GM19043 (cell line): ENCODE results near the gene AP1S1.
"Not testable (repeated sequence)": the region's sequence is repeated elsewhere in the genome, so short reads cannot be mapped to it uniquely, and the experiment has no call there.

ENCODE experiments used
- ATAC-seq: cut with Tn5 transposase; IDR thresholded peaks from one replicate; pipeline ENCODE4 v1.9.1; 2021; ENCODE audit warnings: low read depth; ENCODE audit not compliant: unreplicated experiment

Gene AP1S1

DNA sequence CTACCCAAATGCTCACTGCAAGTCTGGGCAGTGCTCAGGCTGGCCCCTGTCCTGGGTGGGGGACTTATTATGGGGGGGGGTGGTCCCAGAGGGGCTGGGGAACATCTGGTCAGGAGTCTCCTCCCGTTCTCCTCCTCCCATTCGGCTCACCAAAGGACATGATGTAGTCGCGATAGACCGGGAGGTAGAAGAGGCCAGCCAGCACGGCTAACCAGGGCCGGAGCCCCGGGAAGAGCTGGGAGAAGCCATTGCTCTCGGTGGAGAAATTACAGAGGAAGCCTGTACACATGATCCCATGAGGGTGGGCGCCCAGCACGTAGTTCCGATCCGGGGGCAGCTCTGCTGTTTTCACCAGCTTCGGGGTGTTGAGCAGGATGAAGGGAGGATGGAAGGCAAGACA, 44.2 kb downstream of the AP1S1 start:
- ATAC-seq = no peak

DNA sequence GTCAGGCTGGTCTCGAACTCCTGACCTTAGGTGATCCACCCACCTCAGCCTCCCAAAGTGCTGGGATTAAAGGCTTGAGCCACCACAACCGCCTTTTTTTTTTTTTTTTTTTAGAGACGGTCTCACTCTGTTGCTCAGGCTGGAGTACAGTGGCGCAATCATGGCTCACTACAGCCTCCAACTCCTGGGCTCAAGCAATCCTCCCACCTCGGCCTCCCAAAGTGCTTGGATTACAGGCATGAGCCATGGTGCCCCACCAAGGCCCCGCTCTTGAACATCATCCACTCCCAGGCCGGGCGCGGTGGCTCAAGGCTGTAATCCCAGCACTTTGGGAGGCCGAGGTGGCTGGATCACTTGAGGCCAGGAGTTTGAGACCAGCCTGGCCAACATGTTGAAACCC, 45.2 kb downstream of the AP1S1 start:
- not testable (repeated sequence) for ATAC-seq

DNA sequence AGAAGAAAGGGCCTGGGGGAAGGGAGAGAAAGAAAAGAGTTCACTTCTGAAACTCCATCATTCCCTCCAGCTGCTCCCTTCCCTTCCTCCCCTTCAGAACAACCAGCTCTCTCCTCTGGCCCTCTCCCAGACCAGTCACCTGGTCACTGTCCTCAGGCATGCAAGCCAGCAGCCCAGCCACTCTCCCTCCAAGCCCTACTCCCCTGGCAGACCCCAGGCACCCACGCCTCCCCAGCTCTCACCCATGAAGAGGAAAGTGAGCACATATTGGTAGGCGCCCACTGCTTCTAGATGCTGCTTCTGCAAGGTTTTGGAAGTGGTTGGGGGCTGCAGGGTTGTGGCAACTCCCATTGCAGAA, 46.2 kb downstream of the AP1S1 start:
- no peak for ATAC-seq

DNA sequence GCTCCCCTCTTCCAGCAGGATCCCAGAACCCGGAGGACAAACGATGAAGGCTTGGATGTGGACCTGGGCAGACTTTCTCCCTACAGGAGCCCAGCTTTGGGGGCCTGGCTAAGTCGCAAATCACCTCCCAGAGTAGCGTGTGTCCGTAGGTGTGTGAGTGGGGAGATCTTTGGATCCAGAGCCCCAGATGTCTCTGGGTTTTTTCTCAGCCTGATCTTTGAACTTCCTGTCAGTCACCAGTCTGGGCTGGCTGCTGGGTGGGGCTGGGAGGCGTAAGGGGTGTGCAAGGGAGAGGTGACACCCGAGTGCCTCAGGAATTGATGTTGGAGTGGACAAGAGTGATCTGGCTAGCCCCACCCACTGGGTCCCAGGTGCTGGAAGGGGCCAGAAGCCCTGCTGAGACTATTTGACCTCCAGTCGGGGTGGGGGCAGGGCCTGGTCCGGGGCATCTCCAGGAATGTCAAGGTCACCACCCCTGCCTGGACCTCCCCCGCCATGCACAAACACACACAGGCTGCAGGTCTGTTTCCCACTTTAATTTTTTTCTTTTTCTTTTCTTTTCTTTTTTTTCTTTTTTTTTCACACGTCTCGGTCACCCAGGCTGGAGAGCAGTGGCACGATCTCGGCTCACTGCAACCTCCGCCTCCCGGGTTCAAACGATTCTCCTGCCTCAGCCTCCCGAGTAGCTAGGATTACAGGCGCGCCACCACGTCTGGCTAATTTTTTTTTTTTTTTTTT, 46.8 kb downstream of the AP1S1 start, which contains the start of gene MOGAT3:
Gene MOGAT3 (minus strand): TSS at position 175 of the 738 bp plus-strand sequence. CDS start 182 bp downstream, outside the sequence.
- ATAC-seq = no peak

DNA sequence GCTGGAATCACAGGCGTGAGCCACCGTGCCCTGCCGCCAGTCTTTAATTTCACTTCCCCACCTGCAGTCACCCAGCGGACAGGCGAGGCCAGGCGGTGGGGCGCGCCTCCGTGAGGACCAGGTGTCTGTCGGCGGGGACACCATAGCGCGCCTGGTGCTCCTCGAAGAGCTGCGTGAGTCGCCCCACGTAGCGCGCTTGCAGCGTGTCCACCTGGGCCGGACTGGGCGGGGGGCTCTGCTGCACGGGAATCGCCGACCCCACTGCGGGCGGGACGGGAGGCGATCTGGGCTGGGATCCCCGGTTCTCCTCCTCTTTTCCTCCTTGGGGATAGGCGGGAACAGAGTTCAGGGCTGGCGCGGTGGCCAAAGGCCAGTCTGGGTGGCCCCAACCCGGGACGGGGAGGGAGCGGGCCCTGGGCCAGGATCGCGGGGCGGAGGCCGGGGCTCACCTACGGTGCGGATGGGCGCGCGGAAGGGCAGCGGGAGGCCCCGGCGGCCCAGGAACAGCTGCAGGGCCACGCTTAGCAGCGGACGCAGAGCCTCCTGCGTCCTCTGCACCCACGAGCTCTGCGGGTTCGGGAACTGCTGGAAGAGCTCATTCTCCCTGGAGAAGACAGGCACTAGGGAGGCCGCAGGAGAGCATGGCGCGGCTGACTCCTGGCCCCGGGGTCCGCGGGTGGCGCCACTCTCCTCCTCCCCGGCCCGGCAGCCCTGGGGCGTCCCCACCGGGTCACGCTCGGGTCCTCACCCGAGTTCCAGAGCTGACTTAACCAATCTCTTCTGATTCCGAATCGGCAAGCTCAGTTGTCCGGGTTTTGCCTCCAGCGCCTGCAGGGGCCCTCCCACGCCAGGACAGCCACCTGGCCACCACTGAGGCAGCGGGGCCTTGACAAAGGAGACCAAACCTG, 47.7 kb downstream of the AP1S1 start:
- no peak for ATAC-seq

DNA sequence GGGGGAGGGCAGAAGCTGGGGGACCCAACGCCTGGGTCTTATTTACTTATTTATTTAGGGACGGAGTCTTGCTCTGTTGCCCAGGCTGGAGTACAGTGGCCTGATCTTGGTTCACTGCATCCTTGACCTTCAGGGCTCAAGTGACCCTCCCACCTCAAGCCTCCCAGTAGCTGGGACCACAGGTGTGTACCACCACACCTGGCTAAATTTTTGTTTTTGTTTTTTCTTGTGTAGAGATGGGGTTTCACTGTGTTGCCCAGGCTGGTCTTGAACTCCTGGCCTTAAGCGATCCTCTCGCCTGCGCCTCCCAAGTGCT, 48.3 kb downstream of the AP1S1 start:
- no peak for ATAC-seq

DNA sequence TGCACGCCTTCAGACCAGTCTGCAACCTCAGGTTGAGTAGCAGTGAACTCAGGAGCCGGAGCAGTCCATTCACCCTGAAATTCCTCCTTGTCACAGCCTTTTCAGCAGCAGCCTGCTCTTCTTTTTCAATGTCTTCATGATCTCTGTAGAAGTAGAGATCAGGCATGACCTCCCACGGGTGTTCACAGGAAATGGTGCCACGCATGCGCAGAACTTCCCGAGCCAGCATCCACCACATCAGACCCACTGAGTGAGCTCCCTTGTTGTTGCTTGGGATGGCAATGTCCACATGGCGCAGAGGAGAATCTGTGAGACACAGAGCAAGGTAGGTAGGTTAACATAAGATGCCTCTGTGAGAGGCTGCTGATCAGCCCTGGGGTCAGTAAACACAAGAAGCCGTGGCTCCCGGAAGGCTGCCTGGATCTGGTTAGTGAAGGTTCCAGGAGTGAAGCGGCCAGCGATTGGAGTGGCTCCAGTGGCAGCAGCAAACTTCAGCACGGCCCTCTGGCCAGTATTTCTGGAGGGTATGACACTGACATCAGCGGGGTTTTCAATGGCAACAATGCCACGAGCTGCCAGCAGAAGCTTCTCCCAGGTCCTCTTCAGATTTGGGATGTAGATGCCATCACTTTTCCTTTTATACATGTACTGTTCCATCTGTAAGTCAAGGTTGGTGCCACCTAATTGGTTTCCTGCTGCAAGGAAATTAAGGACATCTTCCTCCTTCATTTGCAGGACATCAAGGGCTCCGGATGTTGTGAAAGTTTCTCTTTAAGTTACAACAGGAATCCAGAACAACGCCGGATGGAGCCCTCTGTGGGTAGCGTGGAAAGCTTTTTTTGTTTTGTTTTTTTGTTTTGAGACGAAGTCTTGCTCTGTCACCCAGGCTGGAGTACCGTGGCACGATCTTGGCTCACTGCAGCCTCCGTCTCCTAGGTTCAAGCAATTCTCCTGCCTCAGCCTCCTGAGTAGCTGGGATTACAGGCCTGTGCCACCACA, 49.8 kb downstream of the AP1S1 start:
- not testable (repeated sequence) for ATAC-seq

DNA sequence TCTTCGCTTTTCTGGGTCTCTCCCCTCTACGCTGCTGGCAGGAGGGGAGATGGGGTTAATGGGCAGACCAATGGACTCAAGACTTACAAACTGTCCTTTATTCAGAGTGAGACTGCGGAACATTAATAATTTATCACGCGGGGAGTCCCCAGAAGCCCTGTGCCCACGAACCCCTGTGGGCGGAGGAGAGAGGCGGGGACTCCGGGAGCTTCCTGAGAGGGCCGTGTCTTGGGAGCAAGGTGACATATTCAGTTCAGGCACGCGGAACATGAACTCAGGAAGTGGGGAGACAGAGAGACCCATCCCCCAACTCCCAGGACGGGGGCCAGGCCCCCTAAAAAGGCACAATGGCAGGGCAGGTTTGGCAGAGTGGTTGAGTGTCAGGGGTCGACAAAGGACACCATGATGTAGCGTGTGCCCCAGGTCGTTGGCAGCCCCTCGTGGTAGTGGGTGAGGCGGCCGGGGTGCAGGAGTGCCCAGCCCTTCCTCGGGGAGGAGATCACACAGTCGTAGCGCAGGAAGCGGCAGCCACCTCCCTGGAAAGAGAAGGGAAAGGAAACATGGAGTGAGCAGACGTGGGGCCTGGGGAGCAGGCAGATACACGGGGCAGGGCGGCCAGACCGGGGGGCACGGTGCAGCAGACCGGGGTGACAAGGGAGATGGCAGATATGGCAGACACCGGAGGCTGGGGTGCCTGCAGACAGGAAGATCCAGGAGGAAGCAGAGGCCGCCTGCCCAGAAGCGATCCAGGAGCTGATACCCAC, 51.8 kb downstream of the AP1S1 start:
- no peak for ATAC-seq

DNA sequence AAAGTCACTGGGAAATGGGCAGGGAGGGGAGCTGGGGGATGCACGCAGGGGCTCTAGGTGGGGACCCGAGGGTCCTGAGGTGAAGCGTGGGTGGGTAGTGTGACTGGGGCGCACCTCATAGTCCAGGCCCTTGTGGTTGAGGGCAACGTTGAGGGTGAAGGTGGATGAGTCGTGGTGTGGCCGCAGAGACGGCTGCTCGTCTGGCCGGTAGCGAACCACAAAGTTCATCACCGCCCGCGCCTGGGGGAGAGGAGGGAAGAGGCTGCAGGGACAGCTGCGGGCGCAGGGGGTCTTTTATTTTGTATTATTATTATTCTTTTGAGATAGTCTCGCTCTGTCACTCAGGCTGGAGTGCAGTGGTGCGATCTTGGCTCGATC, 52.4 kb downstream of the AP1S1 start:
- ATAC-seq = no peak

DNA sequence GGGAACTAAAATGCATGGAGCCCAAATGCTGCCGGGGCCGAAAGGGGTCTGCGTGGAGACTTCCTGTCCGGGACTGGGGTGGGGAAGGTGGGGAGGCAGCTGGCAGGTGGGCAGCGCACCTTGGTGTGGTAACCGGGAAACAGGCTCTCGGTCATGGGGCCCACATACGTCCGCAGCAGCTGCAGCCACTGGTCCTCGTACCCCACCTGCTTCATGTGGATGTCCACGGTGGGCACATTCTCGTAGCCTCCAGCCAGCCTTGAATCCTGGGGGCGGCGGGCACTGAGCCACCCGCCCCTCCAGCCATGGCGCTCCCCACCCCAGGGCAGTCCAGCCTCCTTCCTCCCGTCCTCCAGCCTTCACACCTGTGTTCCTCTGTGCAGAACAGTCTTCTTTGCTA, 53.2 kb downstream of the AP1S1 start:
- no peak for ATAC-seq

DNA sequence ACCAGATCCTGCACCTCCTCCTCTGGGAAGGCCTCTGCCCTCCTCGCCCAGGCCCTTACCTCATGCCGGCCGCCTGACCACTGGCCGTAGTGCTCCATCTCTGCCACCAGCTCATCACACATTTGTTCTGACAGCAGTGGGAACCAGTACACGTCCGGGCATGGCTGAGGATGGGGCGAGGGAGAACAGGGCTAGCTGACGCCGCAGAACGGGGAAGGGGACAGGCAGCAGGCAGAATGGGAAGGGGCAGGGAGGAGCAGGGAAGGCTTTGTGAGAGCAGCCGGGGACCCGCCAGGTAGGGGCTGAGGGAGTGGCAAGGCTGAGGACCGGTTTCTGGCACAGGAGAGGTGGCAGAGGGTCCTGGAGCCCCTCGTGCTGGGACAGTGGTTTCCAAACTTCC, 54.5 kb downstream of the AP1S1 start:
- no peak for ATAC-seq

DNA sequence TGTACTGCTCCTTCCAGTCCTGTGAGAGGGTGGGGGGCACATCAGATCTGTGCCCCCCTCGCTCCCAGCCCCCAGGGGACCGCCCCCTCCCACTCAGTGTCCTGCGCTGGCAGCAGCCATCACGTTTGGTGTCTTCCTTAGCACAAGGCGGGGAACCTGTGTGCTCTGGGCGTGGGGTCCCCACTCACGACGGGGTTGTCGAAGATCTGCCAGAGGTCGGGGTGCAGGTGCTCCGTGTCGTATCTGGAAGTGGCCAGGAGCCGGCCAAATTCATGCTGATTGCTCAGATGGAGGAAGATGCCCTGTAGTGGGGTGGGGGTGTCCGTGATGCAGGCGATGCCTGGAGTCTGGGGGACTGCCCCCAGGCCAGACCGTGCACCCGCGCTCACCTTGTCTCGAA, 55.9 kb downstream of the AP1S1 start:
- ATAC-seq = no peak
